Thyroid gland (tissue), 4 donors: ENCODE results near the gene CFAP46. TPM values are rescaled to one million over a fixed set of nuclear protein-coding genes. Genes with fewer than 3 reads are reported as not detected.

ENCODE experiments used
- DNase-seq, 2 donors: peaks; one replicate each; pipeline ENCODE4 v3.0.0-alpha.2; 2019
- H3K27ac ChIP-seq, 3 donors: fragments of 200-600 bp; sonication (generic); 1 replicate in 2 of 3; 2 replicates in 1 of 3; pipeline ENCODE4 v1.5.1; 2016 to 2019; ENCODE audit warnings: mild to moderate bottlenecking in 1 of 3, moderate library complexity in 1 of 3
- H3K27me3 ChIP-seq: fragments of 200-600 bp; sonication (generic); one replicate; pipeline ENCODE4 v1.5.1; 2019
- H3K36me3 ChIP-seq, 2 donors: fragments of 200-600 bp; sonication (generic); one replicate each; pipeline ENCODE4 v1.5.1; 2016 to 2019
- H3K4me1 ChIP-seq, 2 donors: fragments of 200-600 bp; sonication (generic); one replicate each; pipeline ENCODE4 v1.5.1; 2017 to 2019
- H3K4me3 ChIP-seq, 3 donors: fragments of 200-600 bp; sonication (generic); replicated peaks in 1 of 3; 1 replicate in 2 of 3; 2 replicates in 1 of 3; pipeline ENCODE4 v1.5.1; 2016; ENCODE audit warnings: mild to moderate bottlenecking in 1 of 3
- H3K9me3 ChIP-seq: fragments of 200-600 bp; sonication (generic); one replicate; pipeline ENCODE4 v1.5.1; 2017
- POLR2A ChIP-seq, 2 donors: fragments of 450-650 bp; IDR thresholded peaks; one replicate each; pipeline ENCODE4 v1.6.1; 2017; ENCODE audit warnings: antibody characterized with exemption in 2 of 2, mild to moderate bottlenecking in 2 of 2, moderate library complexity in 1 of 2
- WGBS, 2 donors: methylation state at CpG; one replicate each; pipeline ENCODE4 v1.1.5; 2017; 5-methylcytosine and 5-hydroxymethylcytosine counted together
- intact Hi-C: fragments of 100-400 bp; cut with DNase I; formaldehyde crosslinking; loops from one replicate; pipeline ENCODE4 v1.15.1; 2023
- total RNA-seq, 4 donors: library from RNA; depleted of rRNA; stranded (reverse); fragments of >200 nt; gene quantifications; one replicate each; pipeline ENCODE4 v1.2.3, GENCODE V29; 2016
- TF ChIP-seq, protein P1 (sequence below), 6 experiments: fragments of 200-600 bp in 3 of 6; fragments of 450-650 bp in 3 of 6; sonication (generic) in 3 of 6; IDR thresholded peaks; one replicate each; pipeline ENCODE4 v1.5.1; 2016 to 2019; ENCODE audit warnings: antibody characterized with exemption in 6 of 6, mild to moderate bottlenecking in 2 of 6, inconsistent platforms in 1 of 6, moderate library complexity in 1 of 6

Gene CFAP46
- total RNA-seq, 4 donors from 2014 or later: 3.6 to 12.7 (median 9.1) TPM

DNA sequence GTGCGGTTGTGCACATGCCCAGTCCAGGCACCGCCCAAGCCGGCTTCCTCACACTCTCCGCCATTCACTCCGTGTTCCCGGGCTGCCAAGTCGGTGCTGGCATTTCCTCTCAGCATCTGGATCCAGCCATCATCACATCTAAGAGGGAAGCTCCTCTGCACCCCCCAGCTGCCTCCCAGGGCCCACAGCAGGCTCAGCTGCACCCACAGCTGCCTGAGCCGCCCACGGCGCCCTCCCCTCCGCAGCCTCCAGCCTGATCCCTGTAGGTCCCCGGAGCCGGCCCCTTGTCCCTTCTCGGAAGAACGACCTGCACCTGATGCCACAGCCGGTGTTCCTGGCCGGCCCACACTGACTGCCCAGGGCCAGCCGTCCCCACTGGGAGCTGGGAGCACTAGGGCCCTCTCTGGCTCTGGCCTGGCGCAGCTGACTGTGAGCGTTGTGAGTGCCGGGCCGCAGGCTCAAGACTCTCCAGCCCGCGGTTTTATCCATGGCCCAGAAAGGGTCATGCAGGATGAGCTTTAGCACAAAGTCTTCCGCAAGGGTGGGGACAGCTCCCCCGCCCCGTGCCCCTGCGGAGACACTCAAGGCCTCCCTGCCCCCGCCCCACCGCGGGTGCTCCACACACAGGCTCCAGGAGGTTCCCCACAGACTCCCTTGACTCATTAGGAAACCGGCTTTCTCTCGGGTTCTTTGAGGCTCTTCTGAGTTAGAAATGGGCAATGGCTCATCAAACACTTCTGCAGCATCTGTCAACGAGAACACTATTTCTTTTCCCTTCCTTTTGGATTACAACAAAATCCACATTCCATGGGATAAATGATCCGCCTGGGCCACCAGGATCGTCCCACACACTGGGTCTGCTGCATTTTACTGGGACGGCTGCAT is 31.2 kb downstream of the CFAP46 start:
- DNase-seq: no peak
- TF ChIP-seq, protein P1, sequence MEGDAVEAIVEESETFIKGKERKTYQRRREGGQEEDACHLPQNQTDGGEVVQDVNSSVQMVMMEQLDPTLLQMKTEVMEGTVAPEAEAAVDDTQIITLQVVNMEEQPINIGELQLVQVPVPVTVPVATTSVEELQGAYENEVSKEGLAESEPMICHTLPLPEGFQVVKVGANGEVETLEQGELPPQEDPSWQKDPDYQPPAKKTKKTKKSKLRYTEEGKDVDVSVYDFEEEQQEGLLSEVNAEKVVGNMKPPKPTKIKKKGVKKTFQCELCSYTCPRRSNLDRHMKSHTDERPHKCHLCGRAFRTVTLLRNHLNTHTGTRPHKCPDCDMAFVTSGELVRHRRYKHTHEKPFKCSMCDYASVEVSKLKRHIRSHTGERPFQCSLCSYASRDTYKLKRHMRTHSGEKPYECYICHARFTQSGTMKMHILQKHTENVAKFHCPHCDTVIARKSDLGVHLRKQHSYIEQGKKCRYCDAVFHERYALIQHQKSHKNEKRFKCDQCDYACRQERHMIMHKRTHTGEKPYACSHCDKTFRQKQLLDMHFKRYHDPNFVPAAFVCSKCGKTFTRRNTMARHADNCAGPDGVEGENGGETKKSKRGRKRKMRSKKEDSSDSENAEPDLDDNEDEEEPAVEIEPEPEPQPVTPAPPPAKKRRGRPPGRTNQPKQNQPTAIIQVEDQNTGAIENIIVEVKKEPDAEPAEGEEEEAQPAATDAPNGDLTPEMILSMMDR (IDR thresholded peaks at IDR 0.05): no peak
- TF ChIP-seq POLR2A (IDR thresholded peaks at IDR 0.05): no peak
- Histone ChIP-seq H3K27ac (no peak overlapping the region), H3K4me1 (peaks cover 0 to 2% of the 10 kb centered on the region in 2 donors), H3K36me3 (no peaks in the 10 kb centered on the region), H3K9me3 (no peaks in the 10 kb centered on the region), H3K27me3 (no peaks in the 10 kb centered on the region), H3K4me3 (no peak overlapping the region)
- intact Hi-C loops: no loop called here
- WGBS, 2 donors: 75 to 78% methylated on average over 25 to 30 of the region's 37 CpGs

- WGBS, 2 donors: 86 to 91% methylated on average over 21 to 27 of the region's 28 CpGs
- intact Hi-C loops: no loop called here
- no peak overlapping the region for H3K27ac ChIP-seq
These were observed 32.0 kb downstream of the CFAP46 start for GRCh38 chr10:132910186-132910880.

GRCh38 chr10:132909491-132910071 is 32.8 kb downstream of the CFAP46 start:
- H3K4me3 ChIP-seq: no peak overlapping the region
- no peak overlapping the region for H3K27ac ChIP-seq
- no peaks in the 10 kb centered on the region for H3K4me1 ChIP-seq
- 86% methylated on average over 9 of the region's 21 CpGs; no CpG with 5 or more reads in 1 of the 2 donors for WGBS, 2 donors
- no peaks in the 10 kb centered on the region for H3K27me3 ChIP-seq
- H3K36me3 ChIP-seq: no peaks in the 10 kb centered on the region
- no peak for DNase-seq
- no peaks in the 10 kb centered on the region for H3K9me3 ChIP-seq
- intact Hi-C loops: loop anchor here (10.0 kb wide), 1 partner anchor 215 kb away; no protein-coding TSS in a partner anchor
- TF ChIP-seq, protein P1 (IDR thresholded peaks at IDR 0.05): no peak
- TF ChIP-seq POLR2A (IDR thresholded peaks at IDR 0.05): no peak

More at GRCh38 chr10:132910186-132910880, 32.0 kb downstream of the CFAP46 start:
- H3K9me3 ChIP-seq: no peaks in the 10 kb centered on the region
- H3K4me1 ChIP-seq: no peaks in the 10 kb centered on the region
- H3K27me3 ChIP-seq: no peaks in the 10 kb centered on the region
- DNase-seq: no peak
- no peak for TF ChIP-seq POLR2A (IDR thresholded peaks at IDR 0.05)
- TF ChIP-seq, protein P1 (IDR thresholded peaks at IDR 0.05): no peak
- no peak overlapping the region for H3K4me3 ChIP-seq
- no peaks in the 10 kb centered on the region for H3K36me3 ChIP-seq

GRCh38 chr10:132908621-132909295 is 33.6 kb downstream of the CFAP46 start:
- H3K36me3 ChIP-seq: no peaks in the 10 kb centered on the region
- no peak for DNase-seq

More at GRCh38 chr10:132908621-132909295, 33.6 kb downstream of the CFAP46 start:
- intact Hi-C loops: loop anchor here (10.0 kb wide), 1 partner anchor 216 kb away; no protein-coding TSS in a partner anchor
- no peak overlapping the region for H3K4me3 ChIP-seq
- no peak overlapping the region for H3K27ac ChIP-seq
- no peaks in the 10 kb centered on the region for H3K9me3 ChIP-seq
- TF ChIP-seq, protein P1 (IDR thresholded peaks at IDR 0.05): no peak
- no peak for TF ChIP-seq POLR2A (IDR thresholded peaks at IDR 0.05)
- WGBS, 2 donors: 92 to 98% methylated on average over 16 to 18 of the region's 33 CpGs
- H3K27me3 ChIP-seq: no peaks in the 10 kb centered on the region
- H3K4me1 ChIP-seq: no peaks in the 10 kb centered on the region
